ENCODE measurements around the gene PTPRCAP. TPM values are rescaled to one million over a fixed set of nuclear protein-coding genes. Genes with fewer than 3 reads are reported as not detected.
A peak's percentile ranks its signal among the peaks of the same experiment; 100 is the strongest.

PTPRCAP gene
- total RNA-seq, 4 donors from 2014 or later = 17.3 to 56.9 (median 21.7) TPM

DNA sequence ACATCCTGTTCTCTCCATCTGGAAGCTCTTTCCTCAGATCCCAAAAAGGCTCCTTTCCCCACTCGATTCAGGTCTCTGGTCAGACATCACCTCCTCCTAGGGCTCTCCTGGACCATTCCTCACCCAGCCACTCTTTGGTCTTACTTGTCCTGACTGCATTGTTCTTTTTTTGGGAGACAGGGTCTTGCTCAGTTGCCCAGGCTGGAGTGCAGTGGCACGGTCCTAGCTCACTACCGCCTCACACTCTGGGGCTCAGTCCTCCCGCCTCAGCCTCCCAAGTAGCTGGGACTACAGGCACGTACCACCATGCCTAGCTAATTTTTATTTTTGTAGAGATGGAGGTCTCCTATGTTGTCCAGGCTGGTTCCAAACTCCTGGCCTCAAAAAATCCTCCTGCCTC lies 8.0 kb upstream of the PTPRCAP start:
- Histone ChIP-seq H3K4me3 (no peak overlapping the region), H3K27me3 (no peaks in the 10 kb centered on the region), H3K27ac (peak overlapping the region in 3 of 4 donors; percentile 43 to 99 (median 58)), H3K36me3 (peaks cover 0 to 15% (median 0%) of the 10 kb centered on the region in 3 donors), H3K4me1 (peaks cover 0 to 50% (median 46%) of the 10 kb centered on the region in 4 donors), H3K9me3 (no peaks in the 10 kb centered on the region)
- no peak for DNase-seq
- TF ChIP-seq POLR2A (IDR thresholded peaks at IDR 0.05) = no peak
- TF ChIP-seq, protein P1, sequence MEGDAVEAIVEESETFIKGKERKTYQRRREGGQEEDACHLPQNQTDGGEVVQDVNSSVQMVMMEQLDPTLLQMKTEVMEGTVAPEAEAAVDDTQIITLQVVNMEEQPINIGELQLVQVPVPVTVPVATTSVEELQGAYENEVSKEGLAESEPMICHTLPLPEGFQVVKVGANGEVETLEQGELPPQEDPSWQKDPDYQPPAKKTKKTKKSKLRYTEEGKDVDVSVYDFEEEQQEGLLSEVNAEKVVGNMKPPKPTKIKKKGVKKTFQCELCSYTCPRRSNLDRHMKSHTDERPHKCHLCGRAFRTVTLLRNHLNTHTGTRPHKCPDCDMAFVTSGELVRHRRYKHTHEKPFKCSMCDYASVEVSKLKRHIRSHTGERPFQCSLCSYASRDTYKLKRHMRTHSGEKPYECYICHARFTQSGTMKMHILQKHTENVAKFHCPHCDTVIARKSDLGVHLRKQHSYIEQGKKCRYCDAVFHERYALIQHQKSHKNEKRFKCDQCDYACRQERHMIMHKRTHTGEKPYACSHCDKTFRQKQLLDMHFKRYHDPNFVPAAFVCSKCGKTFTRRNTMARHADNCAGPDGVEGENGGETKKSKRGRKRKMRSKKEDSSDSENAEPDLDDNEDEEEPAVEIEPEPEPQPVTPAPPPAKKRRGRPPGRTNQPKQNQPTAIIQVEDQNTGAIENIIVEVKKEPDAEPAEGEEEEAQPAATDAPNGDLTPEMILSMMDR (IDR thresholded peaks at IDR 0.05) = no peak

DNA sequence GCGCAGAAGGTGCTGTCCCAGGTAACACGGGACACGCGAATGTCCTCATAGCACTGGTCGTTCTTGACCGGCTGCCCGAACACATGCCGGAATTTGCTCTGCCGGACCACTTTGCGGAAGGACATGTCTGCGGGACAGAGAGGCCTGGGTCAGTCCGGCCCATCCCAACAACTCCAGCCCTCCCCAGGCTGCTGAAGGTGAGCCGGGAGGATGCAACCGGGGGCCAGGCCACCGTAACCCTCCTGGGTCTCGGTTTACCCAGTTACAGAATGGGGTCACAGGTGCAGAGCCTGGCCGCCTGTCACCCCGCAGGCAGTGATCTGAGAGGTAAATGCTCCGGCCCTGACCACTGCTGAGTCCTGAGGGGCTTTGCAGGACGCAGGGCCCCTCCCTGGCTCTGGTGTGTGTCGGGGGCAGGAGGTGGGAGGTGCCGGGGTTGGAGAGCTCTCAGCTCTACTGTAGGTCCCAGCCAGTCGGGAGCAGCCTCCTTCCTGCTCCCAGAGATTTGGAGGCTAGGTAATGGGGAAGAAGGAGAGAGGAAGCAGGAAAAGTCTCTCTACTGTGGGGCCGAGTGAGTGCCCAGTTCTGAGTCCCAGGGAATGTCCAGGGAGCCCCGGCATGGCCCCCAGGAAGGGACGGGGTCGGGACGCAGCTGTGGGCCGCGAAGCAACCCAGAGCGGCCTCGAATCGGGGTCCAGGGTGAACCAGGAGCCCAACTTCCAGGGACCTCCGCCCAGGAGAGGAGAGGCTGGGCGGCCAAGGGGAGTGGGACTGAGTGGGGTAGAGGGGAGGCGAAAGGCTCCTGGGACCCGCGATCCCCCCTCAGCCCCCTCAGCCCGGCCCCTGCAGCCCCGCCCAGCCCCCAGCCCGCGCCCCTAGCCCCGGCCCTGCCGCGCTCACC lies 5.3 kb upstream of the PTPRCAP start:
- H3K4me1 ChIP-seq = peaks cover 0 to 59% (median 51%) of the 10 kb centered on the region in 4 donors
- H3K4me3 ChIP-seq = peak overlapping the region; percentile 49 to 95 (median 72)
- H3K27ac ChIP-seq = peak overlapping the region; percentile 88 to 99 (median 96)
- H3K36me3 ChIP-seq = peaks cover 0 to 43% (median 0%) of the 10 kb centered on the region in 3 donors
- TF ChIP-seq POLR2A (IDR thresholded peaks at IDR 0.05) = no peak
- TF ChIP-seq, protein P1 (IDR thresholded peaks at IDR 0.05) = no peak
- no peaks in the 10 kb centered on the region for H3K9me3 ChIP-seq
- DNase-seq = no peak
- no peaks in the 10 kb centered on the region for H3K27me3 ChIP-seq

DNA sequence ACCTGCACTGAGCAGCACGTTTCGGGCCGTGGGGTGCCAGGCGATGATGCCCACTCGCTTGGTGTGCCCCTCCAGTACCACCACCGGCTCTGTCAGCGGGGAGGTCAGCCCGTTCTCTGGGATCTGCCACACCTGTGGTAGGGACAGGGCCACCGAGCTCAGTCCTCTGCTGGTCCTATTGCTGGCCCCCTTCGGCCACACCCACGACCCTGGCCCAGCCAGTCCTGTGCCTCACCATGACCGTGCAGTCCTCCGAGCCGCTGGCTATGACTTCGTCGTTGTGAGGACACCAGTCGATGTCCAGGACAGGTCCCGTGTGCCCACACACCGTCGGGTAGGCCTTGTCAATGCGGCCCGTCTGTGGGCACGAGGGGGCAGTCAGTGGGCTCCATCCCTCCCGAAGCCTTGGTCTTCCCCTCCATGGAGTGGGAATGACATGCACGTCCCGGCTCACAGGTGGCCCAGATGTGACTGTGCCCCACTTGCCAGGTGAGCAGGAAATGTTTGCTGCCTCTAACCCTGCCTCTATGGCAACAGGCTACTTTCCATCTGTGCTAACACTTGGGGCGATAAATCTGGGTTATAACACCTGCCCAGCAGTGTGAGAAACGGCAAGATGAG lies 4.4 kb upstream of the PTPRCAP start:
- peak overlapping the region in 3 of 4 donors; percentile 88 to 99 (median 96) for H3K27ac ChIP-seq
- H3K4me3 ChIP-seq = peak overlapping the region in 2 of 4 donors; percentile 94 to 95
- no peak for DNase-seq
- no peaks in the 10 kb centered on the region for H3K9me3 ChIP-seq
- TF ChIP-seq, protein P1 (IDR thresholded peaks at IDR 0.05) = no peak
- TF ChIP-seq POLR2A (IDR thresholded peaks at IDR 0.05) = no peak
- H3K4me1 ChIP-seq = peaks cover 0 to 59% (median 47%) of the 10 kb centered on the region in 4 donors
- peaks cover 0 to 49% (median 0%) of the 10 kb centered on the region in 3 donors for H3K36me3 ChIP-seq
- H3K27me3 ChIP-seq = no peaks in the 10 kb centered on the region

- no peak for DNase-seq
- no peak overlapping the region for H3K4me3 ChIP-seq
- H3K36me3 ChIP-seq = peaks cover 0 to 50% (median 0%) of the 10 kb centered on the region in 3 donors
Observed at GRCh38 chr11:67441098-67441563, 3.6 kb upstream of the PTPRCAP start.

More at GRCh38 chr11:67441098-67441563, 3.6 kb upstream of the PTPRCAP start:
- no peaks in the 10 kb centered on the region for H3K27me3 ChIP-seq
- peaks cover 0 to 62% (median 45%) of the 10 kb centered on the region in 4 donors for H3K4me1 ChIP-seq
- H3K27ac ChIP-seq = peak overlapping the region in 1 of 4 donors; percentile 99
- no peaks in the 10 kb centered on the region for H3K9me3 ChIP-seq
- no peak for TF ChIP-seq POLR2A (IDR thresholded peaks at IDR 0.05)
- TF ChIP-seq, protein P1 (IDR thresholded peaks at IDR 0.05) = no peak
